Measurements from ENCODE around the gene TMA7. TPM values are rescaled to one million over a fixed set of nuclear protein-coding genes. Genes with fewer than 3 reads are reported as not detected.

Gene TMA7
- total RNA-seq, 2 experiments from 2014 or later, result 219 to 298 TPM

DNA sequence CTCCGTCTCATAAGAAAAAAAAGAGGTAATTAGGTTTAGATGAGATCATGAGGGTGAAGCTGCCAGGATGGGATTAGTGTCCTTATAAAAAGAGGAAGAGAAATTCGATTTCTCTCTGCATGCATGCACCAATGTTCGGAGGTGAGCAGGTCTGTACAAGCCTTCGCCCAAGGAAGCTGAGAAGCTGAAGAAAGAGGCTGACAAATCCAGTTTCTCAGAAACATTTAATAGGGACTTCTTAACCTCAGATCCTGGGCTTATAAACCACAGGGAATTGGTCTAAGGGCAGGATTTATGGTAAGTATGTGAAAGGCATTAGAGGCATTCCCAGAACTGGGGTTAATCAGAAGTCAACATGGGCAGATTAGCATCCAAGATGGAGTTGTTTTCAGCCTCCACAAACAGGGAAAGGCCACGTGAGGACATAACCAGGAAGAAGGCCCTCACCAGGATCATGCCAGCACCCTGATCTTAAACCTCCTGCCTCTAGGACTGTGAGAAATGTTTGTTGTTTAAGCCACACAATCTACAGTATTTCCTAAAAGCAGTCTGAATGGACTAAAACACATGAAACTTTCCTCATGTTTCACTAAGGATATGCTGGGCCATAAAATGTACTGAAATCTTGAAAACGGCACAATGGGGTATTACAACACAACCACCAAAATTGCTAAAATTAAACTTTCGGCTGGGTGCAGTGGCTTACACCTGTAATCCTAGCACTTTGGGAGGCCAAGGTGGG is 52.6 kb downstream of the TMA7 start:
- Mint-ChIP-seq H3K27ac (no peak overlapping the region), H3K4me1 (peaks cover 2% of the 10 kb centered on the region), H3K27me3 (no peaks in the 10 kb centered on the region), H3K4me3 (no peak overlapping the region), H3K36me3 (peaks cover 19% of the 10 kb centered on the region), H3K9me3 (ENCODE audit: low read depth) (no peaks in the 10 kb centered on the region)
- CTCF ChIA-PET, result no interaction called here
- ATAC-seq (no peak), DNase-seq (no peak)

- DNase-seq (no peak), ATAC-seq (no peak)
- H3K4me1 Mint-ChIP-seq, result no peaks in the 10 kb centered on the region
- H3K4me3 Mint-ChIP-seq, result no peak overlapping the region
- peaks cover 2% of the 10 kb centered on the region for H3K9me3 Mint-ChIP-seq (ENCODE audit: low read depth)
- H3K27ac Mint-ChIP-seq, result no peak overlapping the region
- peaks cover 21% of the 10 kb centered on the region for H3K36me3 Mint-ChIP-seq
- CTCF ChIA-PET, result no interaction called here
- H3K27me3 Mint-ChIP-seq, result no peaks in the 10 kb centered on the region
Measured at GRCh38 chr3:48493203-48493501, 53.1 kb downstream of the TMA7 start.

Other genes starting within 250 kb of the TMA7 start
- not detected for gene CAMP, start 216.8 kb upstream of the TMA7 start, total RNA-seq
- 10 to 100 TPM; 25.3 to 36.3 TPM for gene ZNF589, start 199.2 kb upstream of the TMA7 start, total RNA-seq
- 10 to 100 TPM; 26.3 to 34.5 TPM for gene NME6, start 138.9 kb upstream of the TMA7 start, total RNA-seq
- not detected for gene SPINK8, start 106.6 kb upstream of the TMA7 start, total RNA-seq
- gene FBXW12, start 68.0 kb upstream of the TMA7 start, total RNA-seq, result not detected
- gene PLXNB1, start 10.2 kb upstream of the TMA7 start, total RNA-seq, result 1 to 10 TPM; 1.8 to 4.0 TPM
- gene CCDC51, start 138 bp upstream of the TMA7 start, total RNA-seq, result 10 to 100 TPM; 18.4 to 21.9 TPM
- gene ATRIP, start 6.5 kb downstream of the TMA7 start, total RNA-seq, result 10 to 100 TPM; 20.9 to 21.2 TPM
- 100 to 1,000 TPM; 198 to 313 TPM for gene SHISA5, start 63.9 kb downstream of the TMA7 start, total RNA-seq
- gene PFKFB4, start 116.5 kb downstream of the TMA7 start, total RNA-seq, result 10 to 100 TPM; 12.2 to 26.9 TPM
- not detected for gene UCN2, start 123.5 kb downstream of the TMA7 start, total RNA-seq
- 1 to 10 TPM; 1.1 TPM for gene COL7A1, start 155.1 kb downstream of the TMA7 start, total RNA-seq
- gene UQCRC1, start 169.4 kb downstream of the TMA7 start, total RNA-seq, result 100 to 1,000 TPM; 201 to 220 TPM
- gene TMEM89, start 181.5 kb downstream of the TMA7 start, total RNA-seq, result under 1 TPM in 1 of 2 experiments, not detected in 1; 0.73 TPM
- gene SLC26A6, start 195.2 kb downstream of the TMA7 start, total RNA-seq, result 10 to 100 TPM; 44.9 to 59.0 TPM
- gene CELSR3, start 222.6 kb downstream of the TMA7 start, total RNA-seq, result 10 to 100 TPM; 20.9 to 24.0 TPM
- 10 to 100 TPM; 33.4 to 43.0 TPM for gene NCKIPSD, start 245.7 kb downstream of the TMA7 start, total RNA-seq